Measurements from ENCODE around the gene ARHGAP26.
"Not testable (repeated sequence)": the region's sequence is repeated elsewhere in the genome, so short reads cannot be mapped to it uniquely, and the experiment has no call there.

Gene ARHGAP26

GRCh38 chr5:142984525-142984924, 214.3 kb downstream of the ARHGAP26 start:
- no peak for DNase-seq (ENCODE audit: low spot score in 2 of 2)
- no peak for ATAC-seq (ENCODE audit: low read depth)
- no peaks in the 10 kb centered on the region for H3K27me3 Mint-ChIP-seq
- no peak overlapping the region for H3K27ac Mint-ChIP-seq
- H3K4me3 Mint-ChIP-seq: no peak overlapping the region
- peaks cover 6% of the 10 kb centered on the region for H3K36me3 Mint-ChIP-seq
- H3K4me1 Mint-ChIP-seq: peaks cover 2% of the 10 kb centered on the region
- peaks cover 8% of the 10 kb centered on the region for H3K9me3 Mint-ChIP-seq

GRCh38 chr5:142989270-142989669, 219.1 kb downstream of the ARHGAP26 start:
- Mint-ChIP-seq H3K36me3 (peaks cover 17% of the 10 kb centered on the region), H3K9me3 (peaks cover 11% of the 10 kb centered on the region)
- not testable (repeated sequence) for H3K4me3 Mint-ChIP-seq; ATAC-seq (ENCODE audit: low read depth); H3K27ac Mint-ChIP-seq; H3K27me3 Mint-ChIP-seq; DNase-seq (ENCODE audit: low spot score in 2 of 2); H3K4me1 Mint-ChIP-seq

- H3K27ac Mint-ChIP-seq; DNase-seq (ENCODE audit: low spot score in 2 of 2); ATAC-seq (ENCODE audit: low read depth); H3K4me1 Mint-ChIP-seq; H3K4me3 Mint-ChIP-seq; H3K27me3 Mint-ChIP-seq: not testable (repeated sequence)
- peaks cover 11% of the 10 kb centered on the region for H3K9me3 Mint-ChIP-seq
- peaks cover 17% of the 10 kb centered on the region for H3K36me3 Mint-ChIP-seq
Measured at GRCh38 chr5:142990073-142990472, 219.9 kb downstream of the ARHGAP26 start.

GRCh38 chr5:142994218-142994617, 224.0 kb downstream of the ARHGAP26 start:
- Mint-ChIP-seq H3K9me3 (peaks cover 4% of the 10 kb centered on the region), H3K27ac (no peak overlapping the region), H3K4me1 (peaks cover 9% of the 10 kb centered on the region), H3K36me3 (peaks cover 16% of the 10 kb centered on the region), H3K4me3 (no peak overlapping the region), H3K27me3 (peaks cover 4% of the 10 kb centered on the region)
- ATAC-seq (ENCODE audit: low read depth) (no peak), DNase-seq (ENCODE audit: low spot score in 2 of 2) (no peak)

- H3K27ac Mint-ChIP-seq; DNase-seq (ENCODE audit: low spot score in 2 of 2); ATAC-seq (ENCODE audit: low read depth); H3K27me3 Mint-ChIP-seq; H3K9me3 Mint-ChIP-seq; H3K4me1 Mint-ChIP-seq; H3K4me3 Mint-ChIP-seq: not testable (repeated sequence)
- peaks cover 11% of the 10 kb centered on the region for H3K36me3 Mint-ChIP-seq
Measured at GRCh38 chr5:142995621-142996020, 225.4 kb downstream of the ARHGAP26 start.

- Mint-ChIP-seq H3K36me3 (peaks cover 7% of the 10 kb centered on the region), H3K9me3 (peaks cover 1% of the 10 kb centered on the region), H3K27me3 (peaks cover 4% of the 10 kb centered on the region), H3K4me3 (no peak overlapping the region), H3K27ac (no peak overlapping the region), H3K4me1 (peaks cover 15% of the 10 kb centered on the region)
- ATAC-seq (ENCODE audit: low read depth): no peak
- no peak for DNase-seq (ENCODE audit: low spot score in 2 of 2)
Measured at GRCh38 chr5:142997591-142997990, 227.4 kb downstream of the ARHGAP26 start.

GRCh38 chr5:142998316-142999020, 228.3 kb downstream of the ARHGAP26 start:
- Mint-ChIP-seq H3K27me3 (peaks cover 4% of the 10 kb centered on the region), H3K36me3 (peaks cover 7% of the 10 kb centered on the region), H3K4me3 (peak overlapping the region; percentile 64), H3K9me3 (peaks cover 1% of the 10 kb centered on the region), H3K4me1 (peaks cover 23% of the 10 kb centered on the region), H3K27ac (peak overlapping the region; percentile 79)
- DNase-seq (ENCODE audit: low spot score in 2 of 2): no peak
- peak; percentile 21 for ATAC-seq (ENCODE audit: low read depth)

GRCh38 chr5:143000551-143000950, 230.4 kb downstream of the ARHGAP26 start:
- H3K9me3 Mint-ChIP-seq; ATAC-seq (ENCODE audit: low read depth); DNase-seq (ENCODE audit: low spot score in 2 of 2); H3K36me3 Mint-ChIP-seq; H3K4me3 Mint-ChIP-seq; H3K27ac Mint-ChIP-seq; H3K27me3 Mint-ChIP-seq: not testable (repeated sequence)
- peaks cover 31% of the 10 kb centered on the region for H3K4me1 Mint-ChIP-seq

- no peak for DNase-seq (ENCODE audit: low spot score in 2 of 2)
- Mint-ChIP-seq H3K36me3 (no peaks in the 10 kb centered on the region), H3K4me3 (no peak overlapping the region), H3K9me3 (no peaks in the 10 kb centered on the region), H3K27ac (peak overlapping the region; percentile 88), H3K27me3 (no peaks in the 10 kb centered on the region), H3K4me1 (peaks cover 31% of the 10 kb centered on the region)
- ATAC-seq (ENCODE audit: low read depth): no peak
Measured at GRCh38 chr5:143001764-143002351, 231.7 kb downstream of the ARHGAP26 start.

GRCh38 chr5:143002459-143003327, 232.5 kb downstream of the ARHGAP26 start:
- no peaks in the 10 kb centered on the region for H3K36me3 Mint-ChIP-seq
- H3K4me3 Mint-ChIP-seq: no peak overlapping the region
- H3K4me1 Mint-ChIP-seq: peaks cover 29% of the 10 kb centered on the region
- peak; percentile 67 for ATAC-seq (ENCODE audit: low read depth)
- peak overlapping the region; percentile 88 for H3K27ac Mint-ChIP-seq
- peak in 1 of 2 donors; percentile 16 for DNase-seq (ENCODE audit: low spot score in 2 of 2)
- no peaks in the 10 kb centered on the region for H3K9me3 Mint-ChIP-seq
- H3K27me3 Mint-ChIP-seq: no peaks in the 10 kb centered on the region

- Mint-ChIP-seq H3K27me3 (no peaks in the 10 kb centered on the region), H3K36me3 (no peaks in the 10 kb centered on the region), H3K4me3 (no peak overlapping the region), H3K4me1 (peaks cover 30% of the 10 kb centered on the region), H3K9me3 (no peaks in the 10 kb centered on the region), H3K27ac (peak overlapping the region; percentile 88)
- no peak for ATAC-seq (ENCODE audit: low read depth)
- peak in 1 of 2 donors; percentile 18 for DNase-seq (ENCODE audit: low spot score in 2 of 2)
Measured at GRCh38 chr5:143003328-143003636, 233.1 kb downstream of the ARHGAP26 start.

GRCh38 chr5:143004361-143005145, 234.4 kb downstream of the ARHGAP26 start:
- Mint-ChIP-seq H3K4me3 (no peak overlapping the region), H3K4me1 (peaks cover 36% of the 10 kb centered on the region), H3K27ac (peak overlapping the region; percentile 88), H3K9me3 (no peaks in the 10 kb centered on the region), H3K36me3 (no peaks in the 10 kb centered on the region), H3K27me3 (no peaks in the 10 kb centered on the region)
- ATAC-seq (ENCODE audit: low read depth) (peak; percentile 8), DNase-seq (ENCODE audit: low spot score in 2 of 2) (peak in 1 of 2 donors; percentile 18)

- Mint-ChIP-seq H3K27ac (no peak overlapping the region), H3K4me3 (no peak overlapping the region), H3K4me1 (peaks cover 32% of the 10 kb centered on the region), H3K9me3 (no peaks in the 10 kb centered on the region), H3K36me3 (no peaks in the 10 kb centered on the region), H3K27me3 (no peaks in the 10 kb centered on the region)
- no peak for ATAC-seq (ENCODE audit: low read depth)
- DNase-seq (ENCODE audit: low spot score in 2 of 2): no peak
Measured at GRCh38 chr5:143006501-143006900, 236.3 kb downstream of the ARHGAP26 start.
